ENCODE measurements around the gene CWF19L2. TPM values are rescaled to one million over a fixed set of nuclear protein-coding genes. Genes with fewer than 3 reads are reported as not detected.
"Not testable (repeated sequence)": the region's sequence is repeated elsewhere in the genome, so short reads cannot be mapped to it uniquely, and the experiment has no call there.

Gene CWF19L2
- total RNA-seq, 3 donors from 2014 or later, result 28.2 to 39.8 (median 29.8) TPM

GRCh38 chr11:107408762-107409211, 48.8 kb downstream of the CWF19L2 start:
- H3K36me3 ChIP-seq, result peaks cover 4% of the 10 kb centered on the region
- TF ChIP-seq CTCF (IDR thresholded peaks at IDR 0.05), result no peak
- TF ChIP-seq POLR2A (IDR thresholded peaks at IDR 0.05), result no peak
- no peak for TF ChIP-seq POLR2AphosphoS5 (IDR thresholded peaks at IDR 0.05)
- intact Hi-C loops (cut with DNase I; ENCODE audit: low total_unique reads), result no loop called here

GRCh38 chr11:107405260-107405659, 52.4 kb downstream of the CWF19L2 start:
- no peak for DNase-seq (ENCODE audit: low spot score in 2 of 2)
- Histone ChIP-seq H3K36me3 (peaks cover 3% of the 10 kb centered on the region), H3K9me3 (no peaks in the 10 kb centered on the region), H3K4me3 (no peak overlapping the region), H3K27ac (no peak overlapping the region), H3K27me3 (no peaks in the 10 kb centered on the region), H3K4me1 (no peaks in the 10 kb centered on the region)
- TF ChIP-seq POLR2AphosphoS5 (IDR thresholded peaks at IDR 0.05), result no peak
- no peak for TF ChIP-seq CTCF (IDR thresholded peaks at IDR 0.05)
- TF ChIP-seq POLR2A (IDR thresholded peaks at IDR 0.05), result no peak
- intact Hi-C loops (cut with DNase I; ENCODE audit: low total_unique reads), result no loop called here

More at GRCh38 chr11:107408762-107409211, 48.8 kb downstream of the CWF19L2 start:
- Histone ChIP-seq H3K4me1 (no peaks in the 10 kb centered on the region), H3K27me3 (no peaks in the 10 kb centered on the region), H3K4me3 (no peak overlapping the region), H3K9me3 (no peaks in the 10 kb centered on the region), H3K27ac (no peak overlapping the region)
- DNase-seq (ENCODE audit: low spot score in 2 of 2), result no peak

- H3K4me3 ChIP-seq; H3K9me3 ChIP-seq; H3K27me3 ChIP-seq; H3K4me1 ChIP-seq; H3K27ac ChIP-seq; DNase-seq (ENCODE audit: low spot score in 2 of 2); H3K36me3 ChIP-seq; intact Hi-C loops (cut with DNase I; ENCODE audit: low total_unique reads): not testable (repeated sequence)
These were observed 56.5 kb downstream of the CWF19L2 start for GRCh38 chr11:107401131-107401530.

- TF ChIP-seq POLR2A (IDR thresholded peaks at IDR 0.05), result no peak
- TF ChIP-seq POLR2AphosphoS5 (IDR thresholded peaks at IDR 0.05), result no peak
- TF ChIP-seq CTCF (IDR thresholded peaks at IDR 0.05), result no peak
- H3K36me3 ChIP-seq, result no peaks in the 10 kb centered on the region
- H3K27ac ChIP-seq, result no peak overlapping the region
- H3K4me3 ChIP-seq, result no peak overlapping the region
- H3K27me3 ChIP-seq, result no peaks in the 10 kb centered on the region
- intact Hi-C loops (cut with DNase I; ENCODE audit: low total_unique reads), result no loop called here
- no peak for DNase-seq (ENCODE audit: low spot score in 2 of 2)
- no peaks in the 10 kb centered on the region for H3K4me1 ChIP-seq
- no peaks in the 10 kb centered on the region for H3K9me3 ChIP-seq
These were observed 60.3 kb downstream of the CWF19L2 start for GRCh38 chr11:107397357-107397756.

GRCh38 chr11:107392611-107393010, 65.0 kb downstream of the CWF19L2 start:
- no peak for DNase-seq (ENCODE audit: low spot score in 2 of 2)
- intact Hi-C loops (cut with DNase I; ENCODE audit: low total_unique reads), result no loop called here
- Histone ChIP-seq H3K9me3 (no peaks in the 10 kb centered on the region), H3K27ac (no peak overlapping the region), H3K36me3 (no peaks in the 10 kb centered on the region), H3K4me1 (no peaks in the 10 kb centered on the region), H3K4me3 (no peak overlapping the region), H3K27me3 (no peaks in the 10 kb centered on the region)
- TF ChIP-seq CTCF (IDR thresholded peaks at IDR 0.05) (no peak), POLR2AphosphoS5 (IDR thresholded peaks at IDR 0.05) (no peak)

GRCh38 chr11:107390701-107391100, 66.9 kb downstream of the CWF19L2 start:
- intact Hi-C loops (cut with DNase I; ENCODE audit: low total_unique reads); DNase-seq (ENCODE audit: low spot score in 2 of 2); H3K27me3 ChIP-seq; H3K27ac ChIP-seq; H3K4me1 ChIP-seq; H3K36me3 ChIP-seq; H3K9me3 ChIP-seq; H3K4me3 ChIP-seq: not testable (repeated sequence)

All from breast epithelium (tissue), 4 donors.